Neuronal stem cell (in vitro differentiated cells): ENCODE measurements around the gene DCDC1.

Experiments
- DNase-seq: peaks from one replicate; pipeline ENCODE4 v3.0.0-alpha.2; 2013; ENCODE audit warnings: low spot score
- H2AFZ ChIP-seq: one replicate; pipeline ENCODE4 v1.6.1; 2013; ENCODE audit warnings: mild to moderate bottlenecking, low read length, inconsistent platforms
- H2AK5ac ChIP-seq: 2 replicates; pipeline ENCODE4 v1.6.1; 2013; ENCODE audit warnings: low read depth, mild to moderate bottlenecking, inconsistent platforms, low read length, moderate library complexity, mixed read lengths
- H2BK120ac ChIP-seq: 2 replicates; pipeline ENCODE4 v1.6.1; 2013; ENCODE audit warnings: low read depth, mild to moderate bottlenecking, inconsistent platforms, low read length, moderate library complexity, mixed read lengths
- H2BK12ac ChIP-seq: one replicate; pipeline ENCODE4 v1.6.1; 2013; ENCODE audit warnings: low read length, inconsistent platforms
- H2BK15ac ChIP-seq: 2 replicates; pipeline ENCODE4 v1.6.1; 2013; ENCODE audit warnings: mild to moderate bottlenecking, low read length, inconsistent platforms, mixed read lengths
- H2BK5ac ChIP-seq: one replicate; pipeline ENCODE4 v1.6.1; 2013; ENCODE audit warnings: inconsistent platforms, mild to moderate bottlenecking, low read length, moderate library complexity
- H3K14ac ChIP-seq: one replicate; pipeline ENCODE4 v1.6.1; 2013; ENCODE audit warnings: low read length, inconsistent platforms
- H3K18ac ChIP-seq: 2 replicates; pipeline ENCODE4 v1.6.1; 2013; ENCODE audit warnings: low read length, inconsistent platforms
- H3K23ac ChIP-seq: 2 replicates; pipeline ENCODE4 v1.6.1; 2013; ENCODE audit warnings: low read depth, mild to moderate bottlenecking, mixed read lengths, low read length, inconsistent platforms; ENCODE audit not compliant: poor library complexity
- H3K27ac ChIP-seq: replicated peaks from 3 replicates; pipeline ENCODE4 v1.5.1; 2013; ENCODE audit warnings: low read length, inconsistent platforms
- H3K27me3 ChIP-seq, 3 experiments: 2 replicates each; pipeline ENCODE4 v1.6.1; 2013; ENCODE audit warnings: low read length in 3 of 3, mild to moderate bottlenecking in 2 of 3, inconsistent platforms in 1 of 3, low read depth in 1 of 3, mixed read lengths in 1 of 3, moderate library complexity in 1 of 3; ENCODE audit not compliant: control insufficient read depth in 3 of 3, insufficient read depth in 3 of 3
- H3K36me3 ChIP-seq, 2 donors: replicated peaks in 1 of 2; 2 replicates each; pipeline ENCODE4 v1.6.1; 2013; ENCODE audit warnings: low read length in 2 of 2; ENCODE audit not compliant: control insufficient read depth in 2 of 2, insufficient read depth in 2 of 2
- H3K4ac ChIP-seq: 2 replicates; pipeline ENCODE4 v1.6.1; 2013; ENCODE audit warnings: inconsistent platforms, mild to moderate bottlenecking, low read length, moderate library complexity
- H3K4me1 ChIP-seq, 2 donors: 1 replicate in 1 of 2; 2 replicates in 1 of 2; pipeline ENCODE4 v1.6.1; 2013; ENCODE audit warnings: low read length in 2 of 2, low read depth in 1 of 2; ENCODE audit not compliant: control insufficient read depth in 2 of 2, insufficient read depth in 1 of 2
- H3K4me2 ChIP-seq: one replicate; pipeline ENCODE4 v1.6.1; 2013; ENCODE audit warnings: mild to moderate bottlenecking, low read length, inconsistent platforms; ENCODE audit not compliant: insufficient read depth, poor library complexity, severe bottlenecking
- H3K4me3 ChIP-seq, 2 donors: 2 replicates each; pipeline ENCODE4 v1.5.1; 2013; ENCODE audit warnings: low read length in 2 of 2, mild to moderate bottlenecking in 2 of 2, inconsistent platforms in 1 of 2, moderate library complexity in 1 of 2
- H3K79me1 ChIP-seq: one replicate; pipeline ENCODE4 v1.6.1; 2013; ENCODE audit warnings: low read depth, mild to moderate bottlenecking, inconsistent platforms, low read length, moderate library complexity
- H3K9ac ChIP-seq: one replicate; pipeline ENCODE4 v1.6.1; 2013; ENCODE audit warnings: mild to moderate bottlenecking, low read depth, low read length, inconsistent platforms; ENCODE audit not compliant: poor library complexity
- H3K9me3 ChIP-seq, 2 donors: replicated peaks in 1 of 2; 2 replicates each; pipeline versions ENCODE3 to v1.6.1; 2013; ENCODE audit warnings: low read length in 2 of 2, mild to moderate bottlenecking in 2 of 2, inconsistent platforms in 1 of 2, low read depth in 1 of 2, mixed read lengths in 1 of 2, moderate library complexity in 1 of 2; ENCODE audit not compliant: control insufficient read depth in 2 of 2, insufficient read depth in 1 of 2
- H4K8ac ChIP-seq: one replicate; pipeline ENCODE4 v1.6.1; 2013; ENCODE audit warnings: low read depth, mild to moderate bottlenecking, inconsistent platforms, low read length, moderate library complexity
- H4K91ac ChIP-seq: one replicate; pipeline ENCODE4 v1.6.1; 2013; ENCODE audit warnings: low read length, low read depth, mild to moderate bottlenecking, inconsistent platforms; ENCODE audit not compliant: poor library complexity
- WGBS, 2 donors: extraction: QIAGEN DNeasy Blood & Tissue Kit; methylation state at CpG; one replicate each; pipeline ENCODE4 v1.1.7; 2013; ENCODE audit warnings: missing lambda C conversion rate in 2 of 2, mixed read lengths in 1 of 2; ENCODE audit not compliant: insufficient read length in 2 of 2, insufficient replicate concordance in 1 of 2; ENCODE audit errors: extremely low coverage in 2 of 2; 5-methylcytosine and 5-hydroxymethylcytosine counted together

Gene DCDC1

GRCh38 chr11:31106326-31106725 is 263.2 kb downstream of the DCDC1 start:
- no peak overlapping the region for H3K4ac ChIP-seq
- no peak overlapping the region for H2AK5ac ChIP-seq
- H2BK12ac ChIP-seq, result no peak overlapping the region
- H3K18ac ChIP-seq, result no peak overlapping the region
- H3K9ac ChIP-seq, result no peak overlapping the region
- no peaks in the 10 kb centered on the region for H3K79me1 ChIP-seq
- H3K36me3 ChIP-seq, result no peaks in the 10 kb centered on the region
- no peak overlapping the region for H2BK15ac ChIP-seq
- no peak overlapping the region for H3K4me2 ChIP-seq
- H3K9me3 ChIP-seq, result no peaks in the 10 kb centered on the region
- H2AFZ ChIP-seq, result no peak overlapping the region
- no peak overlapping the region for H3K4me3 ChIP-seq
- H4K91ac ChIP-seq, result no peak overlapping the region
- DNase-seq, result no peak
- no peak overlapping the region for H3K23ac ChIP-seq
- no peak overlapping the region for H2BK120ac ChIP-seq
- H3K14ac ChIP-seq, result no peak overlapping the region
- no peak overlapping the region for H4K8ac ChIP-seq
- peaks cover 7 to 46% of the 10 kb centered on the region in 2 donors for H3K4me1 ChIP-seq
- H3K27me3 ChIP-seq, result no peaks in the 10 kb centered on the region
- no CpG with 5 or more reads among the region's 3 CpGs for WGBS, 2 donors
- H2BK5ac ChIP-seq, result no peak overlapping the region
- H3K27ac ChIP-seq, result no peak overlapping the region

DNA sequence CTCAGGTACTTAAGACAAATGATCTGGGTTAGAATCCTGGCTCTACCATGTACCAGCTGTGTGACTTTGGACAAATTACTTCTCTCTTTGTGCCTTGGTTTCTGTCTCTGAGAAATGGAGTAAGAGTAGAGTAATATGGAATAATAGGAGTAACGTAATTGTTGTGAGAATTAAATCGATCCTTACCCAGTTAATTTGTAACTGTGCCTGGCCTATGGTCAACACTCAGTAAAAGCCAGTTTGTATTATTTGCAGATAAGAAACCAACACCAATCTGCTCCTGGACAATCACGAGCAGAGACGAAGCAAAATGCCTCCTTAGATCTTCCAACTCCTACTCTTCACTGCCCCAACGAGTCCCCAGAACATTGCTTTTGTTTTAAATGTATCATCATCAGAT is 266.7 kb downstream of the DCDC1 start:
- Histone ChIP-seq H3K36me3 (no peaks in the 10 kb centered on the region), H3K27me3 (no peaks in the 10 kb centered on the region), H4K91ac (no peak overlapping the region), H3K4ac (no peak overlapping the region), H3K79me1 (no peaks in the 10 kb centered on the region), H3K4me3 (no peak overlapping the region), H2AFZ (no peak overlapping the region), H2BK12ac (no peak overlapping the region), H3K9ac (no peak overlapping the region), H3K4me2 (no peak overlapping the region), H3K4me1 (peaks cover 2 to 24% of the 10 kb centered on the region in 2 donors), H2AK5ac (no peak overlapping the region), H3K27ac (no peak overlapping the region), H2BK120ac (no peak overlapping the region), H2BK15ac (no peak overlapping the region), H3K18ac (no peak overlapping the region), H3K23ac (no peak overlapping the region), H3K14ac (no peak overlapping the region), H4K8ac (no peak overlapping the region), H3K9me3 (no peaks in the 10 kb centered on the region), H2BK5ac (no peak overlapping the region)
- DNase-seq, result no peak
- WGBS, 2 donors, result 100% methylated on average over 2 of the region's 5 CpGs; no CpG with 5 or more reads in 1 of the 2 donors

DNA sequence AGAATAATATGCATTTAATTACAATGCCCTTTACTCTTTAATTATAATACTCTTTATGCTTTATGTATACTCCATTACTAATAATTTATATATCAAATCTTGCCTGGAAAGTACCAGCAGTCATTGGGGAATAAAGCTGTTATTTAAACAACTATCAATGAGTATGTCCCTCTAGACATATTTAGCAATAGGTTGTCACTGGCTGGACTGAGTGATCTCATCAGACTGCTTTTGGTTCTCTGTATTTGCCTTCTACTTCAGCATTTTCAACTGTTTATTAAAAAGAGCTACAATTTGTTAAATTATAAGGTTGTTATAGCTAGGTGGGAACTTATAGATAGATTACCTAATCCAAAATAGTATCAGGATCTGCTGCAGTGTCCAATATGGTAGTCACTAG is 267.2 kb downstream of the DCDC1 start:
- Histone ChIP-seq H3K27me3 (no peaks in the 10 kb centered on the region), H3K14ac (no peak overlapping the region), H2BK120ac (no peak overlapping the region)

DNA sequence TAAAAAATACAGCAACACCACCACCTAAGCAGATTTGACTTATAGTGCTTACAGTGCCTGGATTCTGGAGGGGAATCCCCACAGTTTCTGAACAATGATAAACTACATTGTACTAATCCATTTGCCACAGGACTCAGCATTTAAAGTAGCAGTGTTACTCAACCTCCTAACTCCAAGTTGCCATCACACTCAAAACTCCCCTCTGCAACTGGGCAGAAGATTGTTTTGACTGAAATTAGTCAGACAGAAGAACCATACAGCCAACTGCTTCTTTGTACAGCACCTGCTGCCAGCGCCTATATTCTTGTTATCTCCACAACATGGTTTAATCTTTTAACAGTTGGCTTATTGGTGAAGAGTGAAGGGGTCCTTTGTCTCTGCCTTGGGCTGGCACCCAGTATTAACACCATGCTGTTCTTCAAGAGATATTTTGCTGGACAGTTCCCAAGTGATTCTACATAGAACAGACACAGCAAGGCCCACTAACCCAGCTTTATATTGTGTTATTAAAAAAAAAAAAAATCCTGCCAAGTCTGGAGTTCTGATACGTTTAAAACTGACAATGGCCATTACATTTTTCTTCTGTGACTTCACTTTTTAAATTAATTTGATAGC is 273.2 kb downstream of the DCDC1 start:
- Histone ChIP-seq H3K9ac (no peak overlapping the region), H2AFZ (no peak overlapping the region), H3K27me3 (no peaks in the 10 kb centered on the region), H3K14ac (no peak overlapping the region), H3K4me2 (no peak overlapping the region), H3K23ac (no peak overlapping the region), H2AK5ac (no peak overlapping the region), H3K4me1 (peaks cover 0 to 1% of the 10 kb centered on the region in 2 donors), H2BK5ac (no peak overlapping the region), H4K8ac (no peak overlapping the region), H3K18ac (no peak overlapping the region), H3K79me1 (no peaks in the 10 kb centered on the region), H3K36me3 (no peaks in the 10 kb centered on the region), H3K9me3 (no peaks in the 10 kb centered on the region), H2BK120ac (no peak overlapping the region), H4K91ac (no peak overlapping the region), H2BK15ac (no peak overlapping the region), H3K4me3 (no peak overlapping the region), H3K27ac (no peak overlapping the region), H3K4ac (no peak overlapping the region), H2BK12ac (no peak overlapping the region)
- no CpG with 5 or more reads among the region's 2 CpGs for WGBS, 2 donors
- DNase-seq, result no peak

More for the DNA sequence above, 267.2 kb downstream of the DCDC1 start:
- Histone ChIP-seq H2AFZ (no peak overlapping the region), H3K23ac (no peak overlapping the region), H2BK5ac (no peak overlapping the region), H2BK15ac (no peak overlapping the region), H4K8ac (no peak overlapping the region), H3K18ac (no peak overlapping the region), H2AK5ac (no peak overlapping the region), H3K9ac (no peak overlapping the region), H2BK12ac (no peak overlapping the region), H3K4me3 (no peak overlapping the region), H3K9me3 (no peaks in the 10 kb centered on the region), H3K4me2 (no peak overlapping the region), H3K4ac (no peak overlapping the region), H4K91ac (no peak overlapping the region), H3K79me1 (no peaks in the 10 kb centered on the region), H3K4me1 (peaks cover 1 to 18% of the 10 kb centered on the region in 2 donors), H3K27ac (no peak overlapping the region), H3K36me3 (no peaks in the 10 kb centered on the region)
- no peak for DNase-seq
